Astrocyte (in vitro differentiated cells and primary cell): ENCODE measurements around the gene CDC14B. TPM values are rescaled to one million over a fixed set of nuclear protein-coding genes. Genes with fewer than 3 reads are reported as not detected.

Experiments
- DNase-seq: peaks from one replicate; pipeline ENCODE4 v3.0.0-alpha.2; 2010; ENCODE audit warnings: low read depth
- FAIRE-seq: peaks from 2 replicates; lab custom pipeline; 2011; peaks lifted over from hg19 to GRCh38; lab: Jason Lieb, UNC
- H2AFZ ChIP-seq: 2 replicates; pipeline ENCODE4 v1.6.0; 2012; ENCODE audit warnings: low read depth, low read length, inconsistent platforms
- H3K27ac ChIP-seq: 2 replicates; pipeline ENCODE4 v1.5.1; 2011; ENCODE audit warnings: low read depth, low read length, inconsistent platforms
- H3K27me3 ChIP-seq: 2 replicates; pipeline ENCODE4 v1.6.0; 2011; ENCODE audit warnings: low read length, inconsistent platforms; ENCODE audit not compliant: insufficient read depth
- H3K36me3 ChIP-seq: 2 replicates; pipeline ENCODE4 v1.5.1; 2011; ENCODE audit warnings: low read length, inconsistent platforms; ENCODE audit not compliant: insufficient read depth
- H3K4me1 ChIP-seq: 2 replicates; pipeline ENCODE4 v1.5.1; 2011; ENCODE audit warnings: low read length, inconsistent platforms; ENCODE audit not compliant: insufficient read depth
- H3K4me2 ChIP-seq: 2 replicates; pipeline ENCODE4 v1.6.0; 2012; ENCODE audit warnings: low read length, inconsistent platforms
- H3K4me3 ChIP-seq: 2 replicates; pipeline ENCODE4 v1.5.1; 2011; ENCODE audit warnings: low read depth, mild to moderate bottlenecking, low read length, inconsistent platforms; ENCODE audit not compliant: insufficient read depth
- H3K79me2 ChIP-seq: 2 replicates; pipeline ENCODE4 v1.6.0; 2012; ENCODE audit warnings: mild to moderate bottlenecking, low read length, inconsistent platforms; ENCODE audit not compliant: insufficient read depth
- H3K9ac ChIP-seq: 2 replicates; pipeline ENCODE4 v1.6.0; 2012; ENCODE audit warnings: mild to moderate bottlenecking, low read length, inconsistent platforms
- H3K9me3 ChIP-seq: 2 replicates; pipeline ENCODE4 v1.5.1; 2012; ENCODE audit warnings: low read depth, mild to moderate bottlenecking, low read length, inconsistent platforms; ENCODE audit not compliant: insufficient read depth
- H4K20me1 ChIP-seq: 2 replicates; pipeline ENCODE4 v1.6.0; 2012; ENCODE audit warnings: low read length, inconsistent platforms; ENCODE audit not compliant: insufficient read depth
- H3K27ac Mint-ChIP-seq: one replicate; pipeline ENCODE4 v1.8.0; 2021; ENCODE audit warnings: mild to moderate bottlenecking, mixed read lengths; ENCODE audit not compliant: unreplicated experiment
- H3K27me3 Mint-ChIP-seq: one replicate; pipeline ENCODE4 v1.8.0; 2021; ENCODE audit warnings: low read depth, mixed read lengths; ENCODE audit not compliant: unreplicated experiment
- H3K36me3 Mint-ChIP-seq: one replicate; pipeline ENCODE4 v1.8.0; 2021; ENCODE audit warnings: low read depth, mixed read lengths; ENCODE audit not compliant: unreplicated experiment
- H3K4me1 Mint-ChIP-seq: one replicate; pipeline ENCODE4 v1.8.0; 2021; ENCODE audit warnings: low read depth, mixed read lengths; ENCODE audit not compliant: unreplicated experiment
- H3K4me3 Mint-ChIP-seq: one replicate; pipeline ENCODE4 v1.8.0; 2021; ENCODE audit warnings: mild to moderate bottlenecking, moderate library complexity, mixed read lengths; ENCODE audit not compliant: unreplicated experiment
- H3K9me3 Mint-ChIP-seq: one replicate; pipeline ENCODE4 v1.8.0; 2021; ENCODE audit warnings: mild to moderate bottlenecking, mixed read lengths; ENCODE audit not compliant: unreplicated experiment
- CTCF ChIP-seq: IDR thresholded peaks from 2 replicates; pipeline ENCODE4 v1.5.1; 2011; ENCODE audit warnings: low read depth, mild to moderate bottlenecking, inconsistent platforms, low read length, moderate library complexity; ENCODE audit not compliant: insufficient read depth
- EZH2 ChIP-seq: IDR thresholded peaks from 2 replicates; pipeline ENCODE4 v1.6.1; 2012; ENCODE audit warnings: mild to moderate bottlenecking, low read length, inconsistent platforms; ENCODE audit not compliant: insufficient read depth
- total RNA-seq: library from RNA; stranded (reverse); gene quantifications from 2 replicates; pipeline ENCODE4 v1.2.1, GENCODE V29; 2021

Gene CDC14B
- total RNA-seq, 1 donor from 2014 or later, result 22.5 TPM

- no peaks in the 10 kb centered on the region for H3K27me3 Mint-ChIP-seq
- Histone ChIP-seq H3K27me3 (no peaks in the 10 kb centered on the region), H3K27ac (no peak overlapping the region), H3K4me3 (no peak overlapping the region), H4K20me1 (no peaks in the 10 kb centered on the region), H3K36me3 (no peaks in the 10 kb centered on the region), H3K4me1 (no peaks in the 10 kb centered on the region), H2AFZ (no peak overlapping the region), H3K9ac (no peak overlapping the region), H3K9me3 (no peaks in the 10 kb centered on the region), H3K4me2 (no peak overlapping the region), H3K79me2 (no peaks in the 10 kb centered on the region)
- no peak overlapping the region for H3K27ac Mint-ChIP-seq
- peaks cover 12% of the 10 kb centered on the region for H3K36me3 Mint-ChIP-seq
- FAIRE-seq, result peak; percentile 37
- H3K9me3 Mint-ChIP-seq, result no peaks in the 10 kb centered on the region
- TF ChIP-seq EZH2 (no peak), CTCF (no peak)
- H3K4me1 Mint-ChIP-seq, result peaks cover 28% of the 10 kb centered on the region
- no peak overlapping the region for H3K4me3 Mint-ChIP-seq
- peak; percentile 29 for DNase-seq
Measured at GRCh38 chr9:96502539-96503373, 116.9 kb downstream of the CDC14B start.

GRCh38 chr9:96501633-96502538 lies 117.8 kb downstream of the CDC14B start:
- H2AFZ ChIP-seq, result no peak overlapping the region
- H3K27me3 ChIP-seq, result no peaks in the 10 kb centered on the region
- H3K4me1 Mint-ChIP-seq, result peaks cover 28% of the 10 kb centered on the region
- no peaks in the 10 kb centered on the region for H3K27me3 Mint-ChIP-seq
- no peak overlapping the region for H3K4me3 Mint-ChIP-seq
- no peaks in the 10 kb centered on the region for H3K79me2 ChIP-seq
- DNase-seq (no peak), FAIRE-seq (no peak)
- H3K27ac Mint-ChIP-seq, result peak overlapping the region; percentile 93
- H3K9me3 ChIP-seq, result no peaks in the 10 kb centered on the region
- H3K27ac ChIP-seq, result no peak overlapping the region
- H3K4me2 ChIP-seq, result peak overlapping the region; percentile 3
- TF ChIP-seq CTCF (no peak), EZH2 (no peak)
- no peaks in the 10 kb centered on the region for H4K20me1 ChIP-seq
- no peaks in the 10 kb centered on the region for H3K36me3 ChIP-seq
- no peaks in the 10 kb centered on the region for H3K9me3 Mint-ChIP-seq
- no peak overlapping the region for H3K4me3 ChIP-seq
- H3K36me3 Mint-ChIP-seq, result peaks cover 12% of the 10 kb centered on the region
- H3K9ac ChIP-seq, result no peak overlapping the region
- no peaks in the 10 kb centered on the region for H3K4me1 ChIP-seq
